Endothelial cell of umbilical vein (primary cell): ENCODE data around the gene TEX9.

Experiments used
- CTCF ChIP-seq, 2 donors: IDR thresholded peaks; 1 replicate in 1 of 2; 2 replicates in 1 of 2; pipeline ENCODE4 v1.5.1; 2011; ENCODE audit warnings: low read length in 2 of 2, mild to moderate bottlenecking in 2 of 2, moderate library complexity in 2 of 2, control low read depth in 1 of 2, inconsistent platforms in 1 of 2, low read depth in 1 of 2; ENCODE audit not compliant: insufficient read depth in 1 of 2; ENCODE audit errors: extremely low read depth in 1 of 2
- EZH2 ChIP-seq: IDR thresholded peaks from 2 replicates; pipeline ENCODE4 v1.6.1; 2012; ENCODE audit warnings: borderline replicate concordance, low read depth, mild to moderate bottlenecking, moderate library complexity, low read length, inconsistent platforms; ENCODE audit not compliant: severe bottlenecking
- FOS ChIP-seq: IDR thresholded peaks from 2 replicates; pipeline ENCODE4 v1.6.1; 2011; ENCODE audit warnings: mild to moderate bottlenecking, low read length, moderate library complexity, borderline replicate concordance; ENCODE audit not compliant: insufficient read depth
- GATA2 ChIP-seq: IDR thresholded peaks from 2 replicates; pipeline ENCODE4 v1.7.0; 2011; ENCODE audit warnings: low read depth, mild to moderate bottlenecking, moderate library complexity, mixed read lengths, low read length; ENCODE audit not compliant: insufficient read length, insufficient read depth
- MAX ChIP-seq: IDR thresholded peaks from 2 replicates; pipeline ENCODE4 v1.6.1; 2011; ENCODE audit not compliant: insufficient read depth, insufficient read length
- MYC ChIP-seq: IDR thresholded peaks from one replicate; pipeline ENCODE4 v1.6.1; 2011; ENCODE audit warnings: mild to moderate bottlenecking, low read depth, low read length
- POLR2A ChIP-seq: IDR thresholded peaks from 2 replicates; pipeline ENCODE4 v1.6.1; 2012; ENCODE audit warnings: low read depth, mild to moderate bottlenecking, control low read depth, low read length
- POLR2AphosphoS5 ChIP-seq: IDR thresholded peaks from 2 replicates; pipeline ENCODE4 v1.6.1; 2012; ENCODE audit warnings: low read depth, mild to moderate bottlenecking, control low read depth, low read length, moderate library complexity; ENCODE audit not compliant: insufficient read depth

GRCh38 chr15:56320316-56320715 lies 44.9 kb upstream of the TEX9 start:
- no peak for TF ChIP-seq EZH2
- no peak for TF ChIP-seq CTCF (IDR thresholded peaks at IDR 0.05; ENCODE audit: extremely low read depth in 1 of 2, insufficient read depth in 1 of 2, low read depth in 1 of 2, low read length in 2 of 2)
- no peak for TF ChIP-seq POLR2A
- TF ChIP-seq MYC, result no peak
- TF ChIP-seq FOS, result no peak
- TF ChIP-seq POLR2AphosphoS5, result no peak
- TF ChIP-seq GATA2, result no peak
- TF ChIP-seq MAX, result no peak
